ENCODE results near the gene ZNF618.

Gene ZNF618, protein sequence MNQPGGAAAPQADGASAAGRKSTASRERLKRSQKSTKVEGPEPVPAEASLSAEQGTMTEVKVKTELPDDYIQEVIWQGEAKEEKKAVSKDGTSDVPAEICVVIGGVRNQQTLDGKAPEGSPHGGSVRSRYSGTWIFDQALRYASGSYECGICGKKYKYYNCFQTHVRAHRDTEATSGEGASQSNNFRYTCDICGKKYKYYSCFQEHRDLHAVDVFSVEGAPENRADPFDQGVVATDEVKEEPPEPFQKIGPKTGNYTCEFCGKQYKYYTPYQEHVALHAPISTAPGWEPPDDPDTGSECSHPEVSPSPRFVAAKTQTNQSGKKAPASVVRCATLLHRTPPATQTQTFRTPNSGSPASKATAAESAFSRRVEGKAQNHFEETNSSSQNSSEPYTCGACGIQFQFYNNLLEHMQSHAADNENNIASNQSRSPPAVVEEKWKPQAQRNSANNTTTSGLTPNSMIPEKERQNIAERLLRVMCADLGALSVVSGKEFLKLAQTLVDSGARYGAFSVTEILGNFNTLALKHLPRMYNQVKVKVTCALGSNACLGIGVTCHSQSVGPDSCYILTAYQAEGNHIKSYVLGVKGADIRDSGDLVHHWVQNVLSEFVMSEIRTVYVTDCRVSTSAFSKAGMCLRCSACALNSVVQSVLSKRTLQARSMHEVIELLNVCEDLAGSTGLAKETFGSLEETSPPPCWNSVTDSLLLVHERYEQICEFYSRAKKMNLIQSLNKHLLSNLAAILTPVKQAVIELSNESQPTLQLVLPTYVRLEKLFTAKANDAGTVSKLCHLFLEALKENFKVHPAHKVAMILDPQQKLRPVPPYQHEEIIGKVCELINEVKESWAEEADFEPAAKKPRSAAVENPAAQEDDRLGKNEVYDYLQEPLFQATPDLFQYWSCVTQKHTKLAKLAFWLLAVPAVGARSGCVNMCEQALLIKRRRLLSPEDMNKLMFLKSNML

GRCh38 chr9:113876151-113876992 lies at the start of gene ZNF618:
Gene ZNF618 (plus strand): TSS chr9:113876309. CDS start chr9:113876381, 72 bp downstream.
- Histone ChIP-seq H3K4me3 (ENCODE audit: low read depth, low read length) (peak within 1 kb of the TSS; percentile 58), H3K36me3 (ENCODE audit: control insufficient read depth, insufficient read depth, low read length) (no peaks in the 10 kb centered on the region), H3K27me3 (ENCODE audit: control insufficient read depth, insufficient read depth, low read length) (peaks cover 2% of the 10 kb centered on the region), H3K9me3 (ENCODE audit: control insufficient read depth, insufficient read depth, low read length) (no peaks in the 10 kb centered on the region), H3K9ac (ENCODE audit: low read depth, low read length) (peak within 1 kb of the TSS; percentile 60), H3K4me1 (ENCODE audit: control insufficient read depth, insufficient read depth, low read length) (peaks cover 11% of the 10 kb centered on the region)

- Histone ChIP-seq H3K36me3 (ENCODE audit: control insufficient read depth, insufficient read depth, low read length) (no peaks in the 10 kb centered on the region), H3K9me3 (ENCODE audit: control insufficient read depth, insufficient read depth, low read length) (peaks cover under 1% of the 10 kb centered on the region), H3K4me3 (ENCODE audit: low read depth, low read length) (no peak overlapping the region), H3K9ac (ENCODE audit: low read depth, low read length) (no peak overlapping the region), H3K27me3 (ENCODE audit: control insufficient read depth, insufficient read depth, low read length) (no peaks in the 10 kb centered on the region), H3K4me1 (ENCODE audit: control insufficient read depth, insufficient read depth, low read length) (no peaks in the 10 kb centered on the region)
These were observed 47.9 kb upstream of the ZNF618 start for GRCh38 chr9:113828221-113828620.

DNA sequence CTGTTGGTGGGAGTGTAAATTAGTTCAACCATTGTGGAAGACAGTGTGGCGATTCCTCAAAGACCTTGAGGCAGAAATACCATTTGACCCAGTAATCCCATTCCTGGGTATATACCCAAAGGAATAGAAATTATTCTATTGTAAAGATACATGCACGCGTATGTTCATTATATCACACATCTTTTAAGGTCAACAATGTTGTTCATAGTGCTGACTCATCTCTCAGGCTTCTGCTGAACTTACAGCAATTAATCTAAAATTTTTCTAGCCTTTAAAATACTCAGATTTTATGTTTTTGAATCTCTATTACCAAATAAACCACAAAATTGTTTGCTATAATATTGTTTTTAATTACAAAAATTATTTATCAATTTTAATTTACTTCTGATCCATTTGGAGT lies 38.8 kb upstream of the ZNF618 start:
- no peaks in the 10 kb centered on the region for H3K27me3 ChIP-seq (ENCODE audit: control insufficient read depth, insufficient read depth, low read length)
- no peak overlapping the region for H3K9ac ChIP-seq (ENCODE audit: low read depth, low read length)
- H3K4me1 ChIP-seq (ENCODE audit: control insufficient read depth, insufficient read depth, low read length), result no peaks in the 10 kb centered on the region
- H3K4me3 ChIP-seq (ENCODE audit: low read depth, low read length), result no peak overlapping the region
- H3K9me3 ChIP-seq (ENCODE audit: control insufficient read depth, insufficient read depth, low read length), result peaks cover 6% of the 10 kb centered on the region
- no peaks in the 10 kb centered on the region for H3K36me3 ChIP-seq (ENCODE audit: control insufficient read depth, insufficient read depth, low read length)

DNA sequence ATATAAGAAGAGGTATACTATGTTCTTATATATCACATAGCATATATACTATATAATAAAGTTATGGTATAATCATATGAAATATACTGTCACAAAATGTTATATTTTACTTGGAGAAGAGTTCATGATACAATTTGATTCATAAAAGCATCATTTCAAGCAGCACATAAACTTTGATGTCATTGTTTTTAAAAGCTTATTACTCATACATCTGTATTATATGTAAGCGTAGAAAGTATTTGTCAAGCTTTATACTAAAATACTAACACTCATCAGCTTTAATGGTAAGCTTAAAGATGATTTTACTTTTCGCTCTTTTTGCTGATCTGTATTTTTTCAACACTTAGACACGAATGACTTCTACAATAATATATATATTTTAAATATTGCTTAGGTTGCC lies 34.0 kb upstream of the ZNF618 start:
- Histone ChIP-seq H3K9me3 (ENCODE audit: control insufficient read depth, insufficient read depth, low read length) (no peaks in the 10 kb centered on the region), H3K36me3 (ENCODE audit: control insufficient read depth, insufficient read depth, low read length) (no peaks in the 10 kb centered on the region), H3K4me1 (ENCODE audit: control insufficient read depth, insufficient read depth, low read length) (no peaks in the 10 kb centered on the region)

DNA sequence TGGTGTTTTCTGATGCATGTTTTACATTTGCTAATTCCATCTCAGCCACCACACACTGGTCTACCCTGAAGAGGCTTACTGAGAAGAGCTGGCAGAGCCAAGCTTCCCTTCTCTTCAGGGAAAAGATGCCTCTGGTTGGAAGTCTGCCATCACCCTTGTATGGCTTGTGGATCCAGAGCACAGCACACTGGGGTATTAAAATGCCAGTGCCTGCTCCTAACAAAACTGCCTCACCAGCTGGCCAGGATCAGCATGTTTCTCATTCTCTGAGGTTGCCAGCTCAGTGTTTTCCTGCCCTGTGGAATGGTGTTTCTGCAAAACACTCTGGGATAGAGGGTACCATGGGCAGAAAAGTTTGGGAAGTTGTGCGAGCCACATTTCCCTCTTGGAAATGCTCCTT lies 31.6 kb upstream of the ZNF618 start:
- Histone ChIP-seq H3K27me3 (ENCODE audit: control insufficient read depth, insufficient read depth, low read length) (no peaks in the 10 kb centered on the region), H3K9me3 (ENCODE audit: control insufficient read depth, insufficient read depth, low read length) (no peaks in the 10 kb centered on the region), H3K9ac (ENCODE audit: low read depth, low read length) (no peak overlapping the region), H3K36me3 (ENCODE audit: control insufficient read depth, insufficient read depth, low read length) (no peaks in the 10 kb centered on the region), H3K4me1 (ENCODE audit: control insufficient read depth, insufficient read depth, low read length) (no peaks in the 10 kb centered on the region), H3K4me3 (ENCODE audit: low read depth, low read length) (no peak overlapping the region)

More for the DNA sequence above, 34.0 kb upstream of the ZNF618 start:
- Histone ChIP-seq H3K4me3 (ENCODE audit: low read depth, low read length) (no peak overlapping the region), H3K27me3 (ENCODE audit: control insufficient read depth, insufficient read depth, low read length) (no peaks in the 10 kb centered on the region), H3K9ac (ENCODE audit: low read depth, low read length) (no peak overlapping the region)

GRCh38 chr9:113851359-113851758 lies 24.8 kb upstream of the ZNF618 start:
- H3K36me3 ChIP-seq (ENCODE audit: control insufficient read depth, insufficient read depth, low read length), result no peaks in the 10 kb centered on the region
- H3K9me3 ChIP-seq (ENCODE audit: control insufficient read depth, insufficient read depth, low read length), result no peaks in the 10 kb centered on the region
- H3K9ac ChIP-seq (ENCODE audit: low read depth, low read length), result no peak overlapping the region
- peaks cover 3% of the 10 kb centered on the region for H3K4me1 ChIP-seq (ENCODE audit: control insufficient read depth, insufficient read depth, low read length)
- H3K4me3 ChIP-seq (ENCODE audit: low read depth, low read length), result no peak overlapping the region
- H3K27me3 ChIP-seq (ENCODE audit: control insufficient read depth, insufficient read depth, low read length), result no peaks in the 10 kb centered on the region

DNA sequence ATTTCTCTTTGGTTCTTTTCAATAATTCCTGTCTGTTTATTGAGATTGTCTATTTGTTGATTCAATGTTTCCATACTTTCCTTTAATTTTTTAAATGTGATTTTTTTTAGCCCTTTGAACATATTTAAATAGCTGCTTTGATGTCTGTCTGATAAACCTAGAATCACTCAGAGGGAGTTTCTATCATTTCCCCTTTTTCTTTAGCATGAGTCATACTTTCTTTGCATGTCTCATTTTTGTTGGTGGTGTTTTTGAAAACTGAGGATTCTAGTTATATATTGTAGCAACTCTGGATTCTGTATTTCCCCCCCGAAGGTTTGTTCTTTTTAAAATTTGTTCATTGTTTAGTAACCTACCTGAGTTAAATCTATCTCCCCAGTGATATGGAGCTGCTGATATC lies 24.2 kb upstream of the ZNF618 start:
- Histone ChIP-seq H3K36me3 (ENCODE audit: control insufficient read depth, insufficient read depth, low read length) (no peaks in the 10 kb centered on the region), H3K4me3 (ENCODE audit: low read depth, low read length) (no peak overlapping the region), H3K4me1 (ENCODE audit: control insufficient read depth, insufficient read depth, low read length) (peaks cover 3% of the 10 kb centered on the region), H3K27me3 (ENCODE audit: control insufficient read depth, insufficient read depth, low read length) (no peaks in the 10 kb centered on the region), H3K9ac (ENCODE audit: low read depth, low read length) (no peak overlapping the region), H3K9me3 (ENCODE audit: control insufficient read depth, insufficient read depth, low read length) (no peaks in the 10 kb centered on the region)

DNA sequence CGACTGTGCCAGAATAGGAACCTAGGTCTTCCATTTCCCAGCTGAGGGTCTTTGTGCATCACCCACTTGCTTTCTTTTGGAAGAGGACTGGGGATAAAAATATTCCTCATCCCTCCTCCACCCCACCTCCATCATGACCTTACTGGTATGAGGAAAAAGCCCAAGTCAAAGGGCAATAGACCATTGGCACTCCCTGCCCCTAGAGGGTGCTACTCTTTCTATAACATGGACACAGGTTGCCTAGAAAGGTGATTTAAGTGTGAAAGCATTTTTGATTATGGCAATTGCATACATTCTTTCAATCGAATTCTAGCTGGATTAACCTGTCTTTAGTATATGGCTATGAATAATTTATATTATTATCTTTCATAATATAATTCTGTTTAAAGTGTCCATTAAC lies 22.8 kb upstream of the ZNF618 start:
- Histone ChIP-seq H3K4me1 (ENCODE audit: control insufficient read depth, insufficient read depth, low read length) (peaks cover 6% of the 10 kb centered on the region), H3K9ac (ENCODE audit: low read depth, low read length) (no peak overlapping the region), H3K27me3 (ENCODE audit: control insufficient read depth, insufficient read depth, low read length) (no peaks in the 10 kb centered on the region), H3K36me3 (ENCODE audit: control insufficient read depth, insufficient read depth, low read length) (no peaks in the 10 kb centered on the region), H3K4me3 (ENCODE audit: low read depth, low read length) (no peak overlapping the region), H3K9me3 (ENCODE audit: control insufficient read depth, insufficient read depth, low read length) (no peaks in the 10 kb centered on the region)

GRCh38 chr9:113854310-113854709 lies 21.8 kb upstream of the ZNF618 start:
- no peaks in the 10 kb centered on the region for H3K36me3 ChIP-seq (ENCODE audit: control insufficient read depth, insufficient read depth, low read length)
- no peaks in the 10 kb centered on the region for H3K27me3 ChIP-seq (ENCODE audit: control insufficient read depth, insufficient read depth, low read length)
- no peak overlapping the region for H3K4me3 ChIP-seq (ENCODE audit: low read depth, low read length)
- H3K4me1 ChIP-seq (ENCODE audit: control insufficient read depth, insufficient read depth, low read length), result peaks cover 12% of the 10 kb centered on the region
- no peaks in the 10 kb centered on the region for H3K9me3 ChIP-seq (ENCODE audit: control insufficient read depth, insufficient read depth, low read length)
- no peak overlapping the region for H3K9ac ChIP-seq (ENCODE audit: low read depth, low read length)

DNA sequence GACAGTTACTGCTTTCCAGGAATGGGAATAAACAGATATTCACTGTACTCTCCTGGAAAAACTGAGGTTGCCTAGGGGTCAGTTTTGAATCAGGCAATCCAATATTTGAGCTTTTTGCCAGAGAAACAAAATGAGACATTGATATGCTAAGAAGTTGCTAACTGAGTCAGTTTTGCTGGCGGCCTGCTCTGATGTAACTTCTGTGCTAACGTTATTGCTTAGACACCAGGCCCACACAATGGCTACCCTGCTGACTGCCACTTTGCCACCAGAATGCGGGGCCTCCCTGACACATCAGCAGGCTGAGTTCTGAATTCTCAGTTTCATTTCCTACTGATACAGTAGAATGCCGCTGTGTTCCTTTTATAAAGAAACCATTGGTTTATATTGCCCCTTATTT lies 18.2 kb upstream of the ZNF618 start:
- H3K4me1 ChIP-seq (ENCODE audit: control insufficient read depth, insufficient read depth, low read length), result peaks cover 12% of the 10 kb centered on the region
- H3K9me3 ChIP-seq (ENCODE audit: control insufficient read depth, insufficient read depth, low read length), result no peaks in the 10 kb centered on the region
- no peaks in the 10 kb centered on the region for H3K27me3 ChIP-seq (ENCODE audit: control insufficient read depth, insufficient read depth, low read length)
- H3K4me3 ChIP-seq (ENCODE audit: low read depth, low read length), result no peak overlapping the region
- no peaks in the 10 kb centered on the region for H3K36me3 ChIP-seq (ENCODE audit: control insufficient read depth, insufficient read depth, low read length)
- H3K9ac ChIP-seq (ENCODE audit: low read depth, low read length), result no peak overlapping the region

- Histone ChIP-seq H3K4me3 (ENCODE audit: low read depth, low read length) (no peak overlapping the region), H3K9ac (ENCODE audit: low read depth, low read length) (no peak overlapping the region), H3K27me3 (ENCODE audit: control insufficient read depth, insufficient read depth, low read length) (no peaks in the 10 kb centered on the region), H3K9me3 (ENCODE audit: control insufficient read depth, insufficient read depth, low read length) (no peaks in the 10 kb centered on the region), H3K36me3 (ENCODE audit: control insufficient read depth, insufficient read depth, low read length) (no peaks in the 10 kb centered on the region), H3K4me1 (ENCODE audit: control insufficient read depth, insufficient read depth, low read length) (peaks cover 12% of the 10 kb centered on the region)
These were observed 17.8 kb upstream of the ZNF618 start for GRCh38 chr9:113858282-113858681.
